Endothelial cell of umbilical vein (primary cell): ENCODE measurements around the gene RBMS3. TPM values are rescaled to one million over a fixed set of nuclear protein-coding genes. Genes with fewer than 3 reads are reported as not detected.
"Not testable (repeated sequence)": the region's sequence is repeated elsewhere in the genome, so short reads cannot be mapped to it uniquely, and the experiment has no call there.

Experiments
- BruUV-seq: library from RNA; stranded (reverse); fragments of 400-500 nt; replicated peaks from 2 replicates; lab custom pipeline; 2021; lab: Mats Ljungman, UMichigan
- CTCF ChIA-PET: fragments of 300-600, 350-600 bp; sonication (Branson Sonifier 250); formaldehyde crosslinking; loops from one replicate; lab custom pipeline; 2021; ENCODE audit warnings: antibody characterized with exemption, inconsistent platforms; lab: Charles Lee
- POLR2A ChIA-PET: fragments of 300-600, 350-600 bp; sonication (Branson Sonifier 250); formaldehyde crosslinking; loops from one replicate; lab custom pipeline; 2021; ENCODE audit warnings: antibody characterized with exemption, inconsistent platforms; lab: Charles Lee
- DNase-seq: peaks from one replicate; pipeline ENCODE4 v3.0.0-alpha.2; 2011; ENCODE audit warnings: low read depth, low spot score
- FAIRE-seq: peaks from 2 replicates; lab custom pipeline; 2011; peaks lifted over from hg19 to GRCh38; lab: Jason Lieb, UNC
- H2AFZ ChIP-seq: 2 replicates; pipeline ENCODE4 v1.6.0; 2012; ENCODE audit warnings: low read depth, low read length, control low read depth, inconsistent platforms
- H3K27ac ChIP-seq: 2 replicates; pipeline ENCODE4 v1.5.1; 2011; ENCODE audit warnings: low read depth, mild to moderate bottlenecking, control low read depth, low read length, moderate library complexity; ENCODE audit not compliant: insufficient read depth
- H3K27me3 ChIP-seq, 2 experiments: 2 replicates each; pipeline versions ENCODE4 v1.6.0 to v1.6.1; 2011; ENCODE audit warnings: low read length in 2 of 2, mixed read lengths in 1 of 2; ENCODE audit not compliant: control insufficient read depth in 2 of 2, insufficient read depth in 2 of 2
- H3K36me3 ChIP-seq, 2 experiments: 2 replicates in 1 of 2; 3 replicates in 1 of 2; pipeline ENCODE4 v1.5.1; 2011; ENCODE audit warnings: low read length in 2 of 2, mild to moderate bottlenecking in 1 of 2, moderate library complexity in 1 of 2; ENCODE audit not compliant: control insufficient read depth in 2 of 2, insufficient read depth in 2 of 2; ENCODE audit errors: extremely low read depth in 1 of 2
- H3K4me1 ChIP-seq: 3 replicates; pipeline ENCODE4 v1.5.1; 2011; ENCODE audit warnings: mild to moderate bottlenecking, low read length; ENCODE audit not compliant: control insufficient read depth, insufficient read depth; ENCODE audit errors: extremely low read depth
- H3K4me2 ChIP-seq: 2 replicates; pipeline ENCODE4 v1.6.1; 2011; ENCODE audit warnings: low read length, control low read depth, mixed read lengths; ENCODE audit not compliant: insufficient read depth
- H3K4me3 ChIP-seq, 3 experiments: fragments of 200-600 bp in 1 of 3; sonication (generic), shearing (Covaris generic) in 1 of 3; replicated peaks in 1 of 3; 2 replicates each; pipeline ENCODE4 v1.5.1; 2011 to 2016; ENCODE audit warnings: control low read depth in 3 of 3, low read length in 3 of 3, mild to moderate bottlenecking in 2 of 3, inconsistent platforms in 1 of 3, low read depth in 1 of 3, moderate library complexity in 1 of 3; ENCODE audit not compliant: insufficient read depth in 1 of 3
- H3K79me2 ChIP-seq: 2 replicates; pipeline ENCODE4 v1.6.0; 2012; ENCODE audit warnings: low read length, inconsistent platforms; ENCODE audit not compliant: control insufficient read depth, insufficient read depth
- H3K9ac ChIP-seq: replicated peaks from 2 replicates; pipeline ENCODE3; 2011; ENCODE audit warnings: low read length, control low read depth; ENCODE audit not compliant: insufficient read depth; ENCODE audit errors: extremely low read depth
- H3K9me1 ChIP-seq: replicated peaks from 3 replicates; pipeline ENCODE4 v1.6.0; 2011; ENCODE audit warnings: mild to moderate bottlenecking, low read length; ENCODE audit not compliant: control insufficient read depth, insufficient read depth; ENCODE audit errors: extremely low read depth
- H3K9me3 ChIP-seq: replicated peaks from 2 replicates; pipeline ENCODE4 v1.5.1; 2012; ENCODE audit warnings: low read length, inconsistent platforms; ENCODE audit not compliant: control insufficient read depth, insufficient read depth
- H4K20me1 ChIP-seq: replicated peaks from 2 replicates; pipeline ENCODE3; 2011; ENCODE audit warnings: mild to moderate bottlenecking, low read length; ENCODE audit not compliant: control insufficient read depth, insufficient read depth; ENCODE audit errors: extremely low read depth
- FOS ChIP-seq: IDR thresholded peaks from 2 replicates; pipeline ENCODE4 v1.6.1; 2011; ENCODE audit warnings: mild to moderate bottlenecking, low read length, moderate library complexity, borderline replicate concordance; ENCODE audit not compliant: insufficient read depth
- GATA2 ChIP-seq: IDR thresholded peaks from 2 replicates; pipeline ENCODE4 v1.7.0; 2011; ENCODE audit warnings: low read depth, mild to moderate bottlenecking, moderate library complexity, mixed read lengths, low read length; ENCODE audit not compliant: insufficient read length, insufficient read depth
- JUN ChIP-seq: IDR thresholded peaks from 2 replicates; pipeline ENCODE4 v1.6.1; 2011; ENCODE audit warnings: borderline replicate concordance, low read depth; ENCODE audit not compliant: insufficient read length, insufficient read depth
- POLR2AphosphoS5 ChIP-seq: IDR thresholded peaks from 2 replicates; pipeline ENCODE4 v1.6.1; 2012; ENCODE audit warnings: low read depth, mild to moderate bottlenecking, control low read depth, low read length, moderate library complexity; ENCODE audit not compliant: insufficient read depth
- dilution Hi-C: fragments of 300-500 bp; cut with MboI; formaldehyde crosslinking; loops from one replicate; pipeline ENCODE4 v1.15.0; 2019; ENCODE audit warnings: low sequenced_read_pairs; ENCODE audit not compliant: extremely low pct_ligation_motif_present
- intact Hi-C: fragments of 100-400 bp; cut with micrococcal nuclease; formaldehyde crosslinking; loops from one replicate; pipeline ENCODE4 v1.10.0; 2022
- polyA plus RNA-seq, 4 experiments: library from polyadenylated mRNA; depleted of rRNA in 3 of 4; stranded (reverse) in 3 of 4; unstranded in 1 of 4; fragments of >200 nt; gene quantifications; 2 replicates each; pipeline versions ENCODE4 v1.2.1 to v1.2.3, GENCODE V29; 2011 to 2012; ENCODE audit warnings: missing spikeins in 1 of 4
- total RNA-seq: library from RNA; stranded (reverse); gene quantifications from 2 replicates; pipeline ENCODE4 v1.2.3, GENCODE V29; 2021
- TF ChIP-seq, protein P1 (sequence below): IDR thresholded peaks from 2 replicates; pipeline ENCODE4 v1.6.1; 2011; ENCODE audit not compliant: insufficient read depth, insufficient read length
- TF ChIP-seq, protein P2 (sequence below), 2 donors: IDR thresholded peaks; 1 replicate in 1 of 2; 2 replicates in 1 of 2; pipeline ENCODE4 v1.5.1; 2011; ENCODE audit warnings: low read length in 2 of 2, mild to moderate bottlenecking in 2 of 2, moderate library complexity in 2 of 2, control low read depth in 1 of 2, inconsistent platforms in 1 of 2, low read depth in 1 of 2; ENCODE audit not compliant: insufficient read depth in 1 of 2; ENCODE audit errors: extremely low read depth in 1 of 2

Gene RBMS3
- total and polyA plus RNA-seq, 2 donors (not counting 3 experiments of a cell fraction or from before 2014, with no cell fraction given): 13.6 to 42.3 TPM

DNA sequence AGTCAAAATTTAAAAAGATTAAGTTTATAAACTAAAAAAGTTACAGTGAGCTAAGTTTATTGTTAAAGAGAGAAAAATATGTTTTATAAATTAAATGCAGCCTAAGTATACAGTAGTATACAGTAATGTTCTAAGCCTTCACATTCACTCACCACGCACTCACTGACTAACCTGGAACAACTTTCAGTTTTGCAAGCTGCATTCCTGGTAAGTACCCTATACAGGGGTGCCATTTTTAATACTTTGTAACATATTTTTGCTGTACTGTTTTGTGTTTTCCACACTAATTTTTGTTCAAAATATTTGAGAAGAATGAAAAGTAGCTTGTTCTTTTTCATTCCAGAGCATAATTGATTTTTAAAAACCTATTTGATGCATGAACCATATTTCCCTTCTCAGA lies 524.9 kb downstream of the RBMS3 start:
- Histone ChIP-seq H2AFZ (no peak overlapping the region), H3K9me1 (peaks cover 2% of the 10 kb centered on the region), H4K20me1 (no peaks in the 10 kb centered on the region), H3K9ac (no peak overlapping the region), H3K4me3 (no peak overlapping the region), H3K79me2 (no peaks in the 10 kb centered on the region), H3K9me3 (no peaks in the 10 kb centered on the region), H3K4me2 (no peak overlapping the region), H3K27ac (no peak overlapping the region), H3K36me3 (no peaks in the 10 kb centered on the region), H3K4me1 (no peaks in the 10 kb centered on the region), H3K27me3 (no peaks in the 10 kb centered on the region)
- ChIA-PET POLR2A (no interaction called here), CTCF (interaction anchor here (1.1 to 1.2 kb wide), 2 partner anchors 14 to 41 kb away, joined by 3 read pairs; no protein-coding TSS in a partner anchor)
- DNase-seq: no peak
- BruUV-seq: no TSS peak
- TF ChIP-seq, protein P1, sequence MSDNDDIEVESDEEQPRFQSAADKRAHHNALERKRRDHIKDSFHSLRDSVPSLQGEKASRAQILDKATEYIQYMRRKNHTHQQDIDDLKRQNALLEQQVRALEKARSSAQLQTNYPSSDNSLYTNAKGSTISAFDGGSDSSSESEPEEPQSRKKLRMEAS: no peak
- TF ChIP-seq, protein P2, sequence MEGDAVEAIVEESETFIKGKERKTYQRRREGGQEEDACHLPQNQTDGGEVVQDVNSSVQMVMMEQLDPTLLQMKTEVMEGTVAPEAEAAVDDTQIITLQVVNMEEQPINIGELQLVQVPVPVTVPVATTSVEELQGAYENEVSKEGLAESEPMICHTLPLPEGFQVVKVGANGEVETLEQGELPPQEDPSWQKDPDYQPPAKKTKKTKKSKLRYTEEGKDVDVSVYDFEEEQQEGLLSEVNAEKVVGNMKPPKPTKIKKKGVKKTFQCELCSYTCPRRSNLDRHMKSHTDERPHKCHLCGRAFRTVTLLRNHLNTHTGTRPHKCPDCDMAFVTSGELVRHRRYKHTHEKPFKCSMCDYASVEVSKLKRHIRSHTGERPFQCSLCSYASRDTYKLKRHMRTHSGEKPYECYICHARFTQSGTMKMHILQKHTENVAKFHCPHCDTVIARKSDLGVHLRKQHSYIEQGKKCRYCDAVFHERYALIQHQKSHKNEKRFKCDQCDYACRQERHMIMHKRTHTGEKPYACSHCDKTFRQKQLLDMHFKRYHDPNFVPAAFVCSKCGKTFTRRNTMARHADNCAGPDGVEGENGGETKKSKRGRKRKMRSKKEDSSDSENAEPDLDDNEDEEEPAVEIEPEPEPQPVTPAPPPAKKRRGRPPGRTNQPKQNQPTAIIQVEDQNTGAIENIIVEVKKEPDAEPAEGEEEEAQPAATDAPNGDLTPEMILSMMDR (IDR thresholded peaks at IDR 0.05; ENCODE audit: extremely low read depth in 1 of 2, insufficient read depth in 1 of 2, low read depth in 1 of 2, low read length in 2 of 2): no peak
- TF ChIP-seq JUN (no peak), FOS (no peak), POLR2AphosphoS5 (no peak), GATA2 (no peak)
- intact Hi-C loops (no loop called here), dilution Hi-C loops (no loop called here)
- FAIRE-seq: no peak

DNA sequence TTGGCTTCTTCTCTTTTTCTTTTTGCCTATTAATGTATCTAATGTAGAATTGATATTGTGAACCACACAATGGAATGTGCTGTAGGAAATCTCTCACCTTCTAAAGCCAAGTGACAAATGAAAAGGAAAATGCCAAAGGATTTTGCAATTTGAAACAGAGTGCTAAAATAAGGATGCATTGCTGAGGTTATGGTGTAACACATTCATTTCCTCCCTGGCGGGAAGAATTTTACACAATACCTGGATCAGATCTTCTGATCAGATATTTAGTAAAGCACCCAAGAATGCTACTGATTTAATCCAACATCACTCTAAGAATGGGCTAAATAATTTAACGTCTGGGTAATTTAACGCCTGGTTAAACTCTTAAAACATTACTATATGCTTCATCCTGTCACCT lies 527.5 kb downstream of the RBMS3 start:
- not testable (repeated sequence) for H3K27me3 ChIP-seq, BruUV-seq, FAIRE-seq

More for the DNA sequence above, 527.5 kb downstream of the RBMS3 start:
- intact Hi-C loops, H3K4me2 ChIP-seq, H3K4me1 ChIP-seq, H3K9me3 ChIP-seq, H3K79me2 ChIP-seq, H3K27ac ChIP-seq, H3K9ac ChIP-seq, H3K4me3 ChIP-seq, CTCF ChIA-PET, H3K36me3 ChIP-seq, H4K20me1 ChIP-seq, dilution Hi-C loops, DNase-seq, H3K9me1 ChIP-seq, H2AFZ ChIP-seq, POLR2A ChIA-PET: not testable (repeated sequence)
